ENCODE measurements around the gene CATSPERD.
"Not testable (repeated sequence)": the region's sequence is repeated elsewhere in the genome, so short reads cannot be mapped to it uniquely, and the experiment has no call there.

CATSPERD gene

DNA sequence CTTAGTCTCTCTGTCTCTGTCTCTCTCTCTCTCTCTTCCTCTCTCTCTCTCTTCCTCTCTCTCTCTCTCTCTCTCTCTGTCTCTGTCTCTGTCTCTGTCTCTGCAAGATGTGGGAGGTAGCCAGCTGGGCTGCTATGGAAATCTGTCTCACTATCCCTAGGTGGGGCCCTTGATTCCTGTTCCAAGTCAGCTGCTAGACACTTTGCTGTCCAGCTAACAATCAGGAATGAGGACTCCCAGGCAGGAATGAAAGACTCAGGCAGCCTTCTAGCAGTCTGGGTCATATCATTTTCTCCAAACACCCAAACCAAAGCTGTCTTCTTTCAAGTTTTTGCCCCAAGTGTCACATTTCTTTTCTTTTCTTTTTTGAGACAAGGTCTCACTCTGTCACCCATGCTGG lies 23.2 kb downstream of the CATSPERD start:
- no peak for DNase-seq

DNA sequence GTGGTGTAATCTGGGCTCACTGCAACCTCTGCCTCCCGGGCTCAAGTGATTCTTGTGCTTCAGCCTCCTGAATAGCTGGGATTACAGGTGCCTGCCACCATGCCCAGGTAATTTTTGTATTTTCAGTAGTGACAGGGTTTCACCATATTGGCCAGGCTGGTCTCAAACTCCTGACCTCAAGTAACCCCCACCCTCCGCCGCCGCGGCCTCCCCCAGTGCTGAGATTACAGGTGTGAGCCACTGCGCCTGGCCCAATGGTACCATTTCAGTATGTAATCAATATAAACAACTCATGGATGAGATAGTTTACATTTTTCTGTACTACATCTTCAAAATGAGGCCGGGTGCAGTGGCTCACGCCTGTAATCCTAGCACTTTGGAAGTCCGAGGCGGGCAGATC lies 24.6 kb downstream of the CATSPERD start:
- not testable (repeated sequence) for DNase-seq

- DNase-seq, result not testable (repeated sequence)
These were observed 28.5 kb downstream of the CATSPERD start for GRCh38 chr19:5748920-5749319.

GRCh38 chr19:5749505-5749904 lies 29.1 kb downstream of the CATSPERD start:
- no peak for DNase-seq

DNA sequence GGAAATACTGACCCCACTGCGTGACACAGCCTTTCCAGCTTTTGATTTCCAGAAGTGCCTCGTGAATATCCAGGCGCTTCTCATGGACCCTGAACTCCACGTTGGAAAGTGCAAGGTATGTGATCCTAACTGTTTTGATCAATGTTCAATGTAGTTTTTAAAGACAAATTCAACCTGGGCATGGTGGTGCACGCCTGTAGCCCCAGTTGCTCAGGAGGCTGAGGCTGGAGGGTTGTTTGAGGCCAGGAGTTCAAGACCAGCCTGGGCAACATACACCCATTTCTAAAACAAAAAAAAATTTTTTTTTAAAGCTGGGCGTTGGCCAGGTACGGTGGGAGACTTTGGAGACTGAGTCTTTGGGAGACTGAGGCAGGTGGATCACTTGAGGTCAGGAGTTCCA lies 31.3 kb downstream of the CATSPERD start:
- DNase-seq, result no peak

DNA sequence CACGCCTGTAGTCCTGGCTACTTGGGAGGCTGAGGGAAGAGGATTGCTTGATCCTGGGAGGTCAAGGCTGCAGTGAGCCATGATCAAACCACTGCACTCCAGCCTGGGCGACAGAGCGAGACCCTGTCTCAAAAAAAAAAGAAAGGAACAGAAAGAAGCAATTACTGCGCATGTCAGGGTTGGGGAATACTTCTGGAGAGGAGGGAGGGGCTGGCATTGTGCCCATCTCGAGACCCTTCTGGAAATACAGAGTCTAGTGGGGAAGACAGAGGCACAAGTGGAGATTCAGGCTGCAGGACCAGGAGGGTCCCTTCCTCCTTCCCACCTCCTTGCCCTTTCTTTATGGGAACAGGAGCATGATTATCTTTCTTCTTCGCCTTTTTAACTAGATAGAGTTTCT lies 33.3 kb downstream of the CATSPERD start:
- DNase-seq, result no peak

GRCh38 chr19:5762608-5763217 lies 42.3 kb downstream of the CATSPERD start:
- no peak for DNase-seq

DNA sequence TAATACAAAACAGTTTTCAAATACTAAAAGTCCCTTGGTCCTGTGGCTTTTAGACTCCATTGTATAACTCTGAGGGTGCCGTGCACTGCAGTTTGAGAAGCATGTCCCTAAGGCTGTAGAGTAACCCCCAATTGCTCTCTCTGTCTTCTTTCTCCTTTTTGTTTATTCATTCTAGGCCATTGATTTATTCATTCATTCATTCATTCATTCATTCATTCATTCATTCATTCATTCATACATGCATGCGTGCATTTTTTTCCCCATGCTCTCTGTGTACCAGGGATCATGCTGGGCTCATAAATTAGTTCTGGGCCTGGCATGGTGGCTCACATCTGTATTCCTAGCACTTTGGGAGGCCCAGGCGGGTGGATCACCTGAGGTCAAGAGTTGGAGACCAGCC lies 44.8 kb downstream of the CATSPERD start:
- no peak for DNase-seq

DNA sequence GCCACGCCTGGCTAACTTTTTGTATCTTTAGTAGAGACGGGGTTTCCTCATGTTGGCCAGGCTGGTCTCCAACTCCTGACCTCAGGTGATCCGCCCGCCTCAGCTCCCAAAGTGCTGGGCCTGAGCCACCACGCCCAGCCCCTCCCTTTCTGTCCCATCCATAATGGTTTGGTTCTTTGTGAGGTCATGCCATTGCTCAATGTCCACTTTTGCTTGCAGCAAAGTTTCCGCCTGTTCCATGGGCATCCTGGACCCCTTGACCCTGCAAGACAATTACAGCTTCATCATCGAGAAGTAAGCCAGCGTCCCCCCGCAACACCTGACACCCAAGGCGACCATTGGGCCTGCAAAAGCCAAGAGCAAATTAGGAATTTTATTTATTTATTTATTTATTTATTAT lies 47.5 kb downstream of the CATSPERD start:
- DNase-seq, result no peak

DNA sequence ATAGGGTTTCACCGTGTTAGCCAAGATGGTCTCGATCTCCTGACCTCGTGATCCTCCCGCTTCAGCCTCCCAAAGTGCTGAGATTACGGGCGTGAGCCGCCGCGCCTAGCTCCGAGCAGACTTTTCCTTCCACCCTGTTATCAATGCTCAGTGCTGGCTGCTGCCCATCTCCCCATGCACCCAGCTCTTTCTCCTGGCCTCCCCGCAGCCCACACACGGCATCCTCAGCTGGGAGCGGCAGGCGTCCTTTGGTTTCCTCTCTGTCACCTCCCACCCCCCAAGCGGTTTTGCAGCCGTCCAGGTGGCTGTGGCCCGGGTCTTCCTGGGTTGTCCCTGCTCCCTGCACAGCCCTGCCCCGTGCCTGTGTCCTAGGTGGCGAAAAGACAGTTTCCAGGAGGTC lies 52.0 kb downstream of the CATSPERD start:
- DNase-seq, result no peak

GRCh38 chr19:5773276-5773675 lies 52.8 kb downstream of the CATSPERD start:
- no peak for DNase-seq

GRCh38 chr19:5774921-5775320 lies 54.5 kb downstream of the CATSPERD start:
- DNase-seq, result no peak

GRCh38 chr19:5775668-5776309 lies 55.4 kb downstream of the CATSPERD start:
- no peak for DNase-seq

DNA sequence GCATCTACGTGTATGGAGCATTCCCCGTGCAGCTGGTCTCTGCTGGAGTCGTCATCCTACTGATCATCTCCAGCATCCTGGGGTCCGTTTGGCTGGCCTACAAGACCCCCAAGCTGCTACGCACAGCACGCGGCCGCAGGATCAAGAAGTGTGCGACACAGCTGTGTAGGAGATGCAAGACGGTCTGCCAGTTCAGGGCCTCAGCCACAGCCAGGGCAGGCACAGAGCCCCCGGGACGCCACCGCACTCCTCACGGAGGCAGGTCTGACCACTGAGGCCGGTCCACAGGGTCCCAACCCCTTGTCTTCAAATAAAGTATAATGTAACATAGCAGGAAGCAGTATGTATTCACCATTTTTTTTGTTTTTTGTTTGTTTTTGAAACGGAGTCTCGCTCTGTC lies 58.0 kb downstream of the CATSPERD start:
- DNase-seq, result no peak

- not testable (repeated sequence) for DNase-seq
These were observed 60.5 kb downstream of the CATSPERD start for GRCh38 chr19:5780916-5781315.

GRCh38 chr19:5782322-5782721 lies 61.9 kb downstream of the CATSPERD start:
- no peak for DNase-seq

GRCh38 chr19:5782945-5783919 lies 62.8 kb downstream of the CATSPERD start:
- DNase-seq, result no peak

- DNase-seq, result no peak
These were observed 64.2 kb downstream of the CATSPERD start, which contains the start of gene PRR22 for GRCh38 chr19:5784581-5785147. TSS of gene PRR22 (minus strand) at chr19:5784746. CDS start at chr19:5784660, 86 bp downstream.

DNA sequence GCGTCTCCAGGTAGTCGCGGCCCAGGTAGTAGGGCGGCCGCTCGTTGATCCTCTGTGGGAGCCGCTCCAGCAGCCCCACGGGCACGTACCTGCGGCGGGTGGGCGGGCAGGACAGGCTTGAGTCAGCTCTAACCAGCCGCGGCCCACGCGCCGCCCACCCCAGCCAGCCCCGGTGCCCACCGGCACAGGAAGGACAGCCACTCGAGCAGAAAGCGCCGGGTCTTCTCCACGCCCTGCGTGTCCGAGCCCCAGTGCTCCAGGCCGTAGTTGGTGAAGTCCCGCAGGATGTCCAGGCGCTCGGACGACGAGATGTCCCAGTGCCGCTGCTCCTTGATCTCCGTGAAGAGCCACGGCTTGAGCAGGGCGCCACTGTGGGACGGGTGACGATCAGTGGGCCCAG lies 65.0 kb downstream of the CATSPERD start:
- no peak for DNase-seq

DNA sequence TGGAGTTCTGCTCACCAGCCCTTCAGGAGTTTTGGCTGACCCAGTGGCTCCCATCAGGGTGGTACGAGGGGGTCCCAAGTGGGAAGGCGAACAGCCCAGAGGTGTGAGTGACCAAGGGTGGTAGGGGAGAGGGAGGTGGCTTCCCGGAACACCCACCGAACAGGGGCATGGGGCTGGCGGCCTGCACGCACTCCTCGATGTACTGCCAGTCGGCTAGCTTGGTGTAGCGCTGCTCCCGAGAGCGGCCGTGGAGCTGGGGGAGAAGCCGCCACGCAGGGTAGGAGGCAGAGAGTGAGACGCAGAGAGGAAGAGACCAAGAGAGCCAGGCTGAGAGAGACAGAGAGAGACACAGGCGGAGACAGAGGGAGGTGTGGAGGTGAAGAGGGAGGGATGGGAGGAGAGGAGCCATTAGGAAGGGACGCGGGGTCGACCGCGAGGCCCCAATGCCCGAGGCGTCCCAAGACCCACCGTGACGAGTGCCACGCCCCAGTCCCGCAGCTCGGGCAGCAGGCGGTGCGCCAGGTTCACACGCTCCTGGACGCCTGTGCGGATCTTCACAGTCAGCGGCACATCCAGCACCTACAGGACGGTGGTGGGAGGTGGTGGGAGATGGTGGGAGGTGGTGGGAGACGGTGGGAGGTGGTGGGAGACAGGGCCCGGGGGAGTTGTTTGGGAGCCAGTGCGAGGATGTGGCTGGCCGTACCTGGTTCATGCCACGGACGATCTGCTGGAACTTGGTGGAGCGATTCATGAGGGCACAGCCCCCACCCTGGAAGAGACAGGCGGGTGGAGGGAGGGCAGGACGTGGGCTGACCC lies 66.4 kb downstream of the CATSPERD start:
- no peak for DNase-seq

GRCh38 chr19:5787409-5788182 lies 67.2 kb downstream of the CATSPERD start:
- no peak for DNase-seq

DNA sequence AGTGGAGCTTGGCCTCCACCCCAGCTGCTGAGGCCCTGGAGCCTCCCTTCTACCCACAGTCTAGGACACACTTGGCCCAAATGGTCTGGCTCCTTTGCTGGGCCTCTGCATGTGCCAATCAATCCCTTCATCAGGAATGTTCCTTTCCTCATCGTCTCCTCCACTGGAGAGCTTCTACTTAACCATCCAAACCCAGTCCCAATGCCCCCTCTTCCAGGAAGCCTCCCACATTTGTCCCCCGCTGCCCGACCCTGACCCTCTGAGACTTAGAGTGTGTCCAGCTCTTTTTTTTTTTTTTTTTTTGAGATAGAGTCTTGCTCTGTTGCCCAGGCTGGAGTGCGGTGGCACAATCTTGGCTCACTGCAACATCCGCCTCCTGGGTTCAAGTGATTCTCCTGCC lies 68.0 kb downstream of the CATSPERD start:
- no peak for DNase-seq
